HEK293T (cell line): ENCODE data around the gene TMCO6.
"Not testable (repeated sequence)": the region's sequence is repeated elsewhere in the genome, so short reads cannot be mapped to it uniquely, and the experiment has no call there.

ENCODE experiments used
- CTCF ChIA-PET: fragments of 350-600 bp; formaldehyde crosslinking; extraction: SDS; loops from one replicate; lab custom pipeline; 2021; ENCODE audit warnings: antibody characterized with exemption, inconsistent platforms; lab: Yijun Ruan, JAX
- POLR2A ChIA-PET: fragments of 350-600 bp; formaldehyde crosslinking; extraction: SDS; loops from one replicate; lab custom pipeline; 2020; ENCODE audit warnings: antibody characterized with exemption, inconsistent platforms; lab: Yijun Ruan, JAX
- DNase-seq: peaks from one replicate; pipeline ENCODE4 v3.0.0; 2012; ENCODE audit warnings: mixed read lengths; ENCODE audit errors: extremely low spot score
- ARNT ChIP-seq: fragments of 450-650 bp; IDR thresholded peaks from 2 replicates; pipeline ENCODE4 v1.6.1; 2017; ENCODE audit warnings: mild to moderate bottlenecking
- BHLHE40 ChIP-seq: fragments of 450-650 bp; IDR thresholded peaks from 2 replicates; pipeline ENCODE4 v1.6.1; 2016; ENCODE audit warnings: mild to moderate bottlenecking, moderate library complexity, borderline replicate concordance
- CTBP1 ChIP-seq: fragments of 450-650 bp; IDR thresholded peaks from 2 replicates; pipeline ENCODE4 v1.6.1; 2016; ENCODE audit warnings: borderline replicate concordance
- ELF4 ChIP-seq: fragments of 450-650 bp; IDR thresholded peaks from 2 replicates; pipeline ENCODE4 v1.6.1; 2017; ENCODE audit warnings: antibody characterized with exemption
- FOXA1 ChIP-seq: fragments of 450-650 bp; IDR thresholded peaks from 2 replicates; pipeline ENCODE4 v1.6.1; 2016; ENCODE audit warnings: mild to moderate bottlenecking
- FOXK2 ChIP-seq: fragments of 450-650 bp; IDR thresholded peaks from 2 replicates; pipeline ENCODE4 v1.6.1; 2016; ENCODE audit warnings: mild to moderate bottlenecking
- FOXM1 ChIP-seq: fragments of 450-650 bp; IDR thresholded peaks from 2 replicates; pipeline ENCODE4 v1.6.1; 2017; ENCODE audit warnings: mild to moderate bottlenecking, borderline replicate concordance
- HDGF ChIP-seq: fragments of 450-650 bp; IDR thresholded peaks from 2 replicates; pipeline ENCODE4 v1.6.1; 2017; ENCODE audit warnings: antibody characterized with exemption, borderline replicate concordance
- L3MBTL2 ChIP-seq: fragments of 450-650 bp; conservative IDR thresholded peaks from 2 replicates; pipeline ENCODE4 v1.6.1; 2016; ENCODE audit warnings: mild to moderate bottlenecking
- LEF1 ChIP-seq: fragments of 450-650 bp; IDR thresholded peaks from 2 replicates; pipeline ENCODE4 v1.6.1; 2017; ENCODE audit warnings: mild to moderate bottlenecking, borderline replicate concordance
- NFRKB ChIP-seq: fragments of 450-650 bp; IDR thresholded peaks from 2 replicates; pipeline ENCODE4 v1.6.1; 2016; ENCODE audit warnings: mild to moderate bottlenecking, moderate library complexity
- SP1 ChIP-seq: fragments of 450-650 bp; IDR thresholded peaks from 2 replicates; pipeline ENCODE4 v1.6.1; 2017
- SUZ12 ChIP-seq: fragments of 450-650 bp; IDR thresholded peaks from 2 replicates; pipeline ENCODE4 v1.6.1; 2016; ENCODE audit warnings: mild to moderate bottlenecking
- TARDBP ChIP-seq: fragments of 450-650 bp; IDR thresholded peaks from 2 replicates; pipeline ENCODE4 v1.6.1; 2016
- ZNF384 ChIP-seq: fragments of 450-650 bp; IDR thresholded peaks from 2 replicates; pipeline ENCODE4 v1.6.1; 2016
- TF ChIP-seq, protein P1 (sequence below): fragments of 450-650 bp; IDR thresholded peaks from 2 replicates; pipeline ENCODE4 v1.6.1; 2016

TMCO6 gene

DNA sequence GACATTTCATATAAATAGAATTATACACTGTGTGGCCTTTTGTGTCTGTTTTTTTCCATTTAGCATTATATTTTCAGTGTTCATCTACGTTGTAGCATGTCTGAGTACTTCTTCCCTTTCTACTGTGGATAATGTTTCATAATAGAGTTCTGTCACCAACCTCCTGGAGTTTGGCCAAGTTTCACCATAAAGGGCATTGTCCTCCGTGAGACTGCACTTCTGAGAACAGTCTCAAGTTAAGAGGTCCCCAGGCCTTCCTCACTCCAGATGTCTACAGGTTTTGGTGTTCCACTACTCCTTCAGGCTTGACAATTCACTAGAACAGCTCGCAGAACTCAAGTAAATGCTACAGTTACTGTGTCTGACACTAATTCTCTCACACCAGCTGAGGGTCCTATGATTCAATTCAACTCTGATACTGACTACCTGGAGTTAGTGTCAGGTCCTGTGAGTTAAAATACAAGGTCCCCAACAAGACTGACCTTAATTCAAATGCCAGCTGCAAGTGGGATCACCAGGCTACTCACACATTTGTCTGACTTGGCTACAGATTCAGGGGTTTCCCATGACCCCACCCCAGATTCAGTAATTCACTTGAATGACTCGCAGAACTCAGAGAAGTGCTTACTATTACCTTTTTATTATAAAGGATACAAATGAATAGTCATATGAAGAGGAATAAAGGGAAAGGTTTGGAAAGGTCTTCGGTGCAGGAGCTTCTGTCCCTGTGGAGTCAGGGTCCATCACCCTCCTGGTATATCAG lies 43.5 kb upstream of the TMCO6 start:
- TF ChIP-seq SUZ12, result no peak
- no peak for TF ChIP-seq ARNT
- TF ChIP-seq, protein P1, sequence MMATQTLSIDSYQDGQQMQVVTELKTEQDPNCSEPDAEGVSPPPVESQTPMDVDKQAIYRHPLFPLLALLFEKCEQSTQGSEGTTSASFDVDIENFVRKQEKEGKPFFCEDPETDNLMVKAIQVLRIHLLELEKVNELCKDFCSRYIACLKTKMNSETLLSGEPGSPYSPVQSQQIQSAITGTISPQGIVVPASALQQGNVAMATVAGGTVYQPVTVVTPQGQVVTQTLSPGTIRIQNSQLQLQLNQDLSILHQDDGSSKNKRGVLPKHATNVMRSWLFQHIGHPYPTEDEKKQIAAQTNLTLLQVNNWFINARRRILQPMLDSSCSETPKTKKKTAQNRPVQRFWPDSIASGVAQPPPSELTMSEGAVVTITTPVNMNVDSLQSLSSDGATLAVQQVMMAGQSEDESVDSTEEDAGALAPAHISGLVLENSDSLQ, result no peak
- TF ChIP-seq CTBP1, result no peak
- no peak for DNase-seq
- CTCF ChIA-PET, result no interaction called here
- POLR2A ChIA-PET, result interaction anchor here (0.9 to 1.3 kb wide), 2 partner anchors 43 to 52 kb away, joined by 3 to 4 read pairs; partner anchors contain the start of genes IK and NDUFA2

DNA sequence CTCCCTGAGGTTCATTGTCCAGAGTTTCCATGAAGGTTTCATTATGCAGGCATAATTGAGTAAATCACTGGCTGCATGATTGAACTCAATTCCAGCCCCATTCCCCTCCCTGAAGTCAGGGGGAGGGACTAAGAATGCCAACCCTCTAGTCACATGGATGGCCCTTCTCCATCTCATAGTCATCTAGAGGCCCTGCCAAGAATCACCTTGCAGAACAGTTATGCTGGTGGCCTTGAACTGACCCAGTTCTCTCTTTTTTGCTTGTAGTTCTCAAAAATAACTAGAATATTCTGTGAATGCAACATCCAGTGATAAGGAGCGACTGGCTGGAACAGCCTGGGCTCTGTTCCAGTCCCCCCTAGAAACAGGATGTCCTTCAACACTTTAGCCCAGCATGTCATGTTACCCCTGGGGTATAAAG lies 42.9 kb upstream of the TMCO6 start:
- ChIA-PET CTCF (no interaction called here), POLR2A (interaction anchor here (0.9 to 1.3 kb wide), 2 partner anchors 42 to 51 kb away, joined by 3 to 4 read pairs; partner anchors contain the start of genes IK and NDUFA2)
- TF ChIP-seq L3MBTL2 (no peak), BHLHE40 (no peak), SUZ12 (no peak), ZNF384 (no peak), CTBP1 (no peak), FOXK2 (no peak), TARDBP (no peak), FOXA1 (no peak), HDGF (no peak), ARNT (no peak)
- TF ChIP-seq, protein P1, result no peak
- no peak for DNase-seq

DNA sequence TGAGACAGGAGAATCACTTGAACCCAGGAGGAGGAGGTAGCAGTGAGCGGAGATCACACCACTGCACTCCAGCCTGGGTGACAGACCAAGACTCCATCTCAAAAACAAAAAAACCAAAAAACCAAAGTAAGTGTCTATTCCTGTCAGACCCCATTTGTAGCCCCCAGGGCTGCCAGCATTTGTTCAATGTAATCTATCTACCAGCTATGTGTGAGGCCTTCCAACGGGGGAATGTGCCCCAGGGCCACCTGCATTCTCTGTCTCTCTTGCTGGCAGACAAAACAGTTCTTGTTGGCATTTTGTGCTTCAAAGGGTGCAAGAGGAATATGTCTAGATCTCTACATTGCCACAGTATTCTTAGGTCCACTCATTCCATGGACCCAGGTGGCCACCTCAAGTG lies 40.4 kb upstream of the TMCO6 start:
- TF ChIP-seq NFRKB, result no peak
- TF ChIP-seq CTBP1, result no peak
- TF ChIP-seq ELF4, result no peak
- no peak for TF ChIP-seq ARNT
- no peak for TF ChIP-seq LEF1
- no peak for TF ChIP-seq HDGF
- TF ChIP-seq SUZ12, result no peak
- TF ChIP-seq, protein P1, result no peak
- no peak for TF ChIP-seq ZNF384
- TF ChIP-seq BHLHE40, result no peak
- no peak for TF ChIP-seq L3MBTL2
- no peak for TF ChIP-seq FOXA1
- no peak for TF ChIP-seq SP1
- no peak for TF ChIP-seq TARDBP
- TF ChIP-seq FOXM1, result no peak
- TF ChIP-seq FOXK2, result no peak
- CTCF ChIA-PET, result no interaction called here
- POLR2A ChIA-PET, result no interaction called here
- DNase-seq, result no peak

DNA sequence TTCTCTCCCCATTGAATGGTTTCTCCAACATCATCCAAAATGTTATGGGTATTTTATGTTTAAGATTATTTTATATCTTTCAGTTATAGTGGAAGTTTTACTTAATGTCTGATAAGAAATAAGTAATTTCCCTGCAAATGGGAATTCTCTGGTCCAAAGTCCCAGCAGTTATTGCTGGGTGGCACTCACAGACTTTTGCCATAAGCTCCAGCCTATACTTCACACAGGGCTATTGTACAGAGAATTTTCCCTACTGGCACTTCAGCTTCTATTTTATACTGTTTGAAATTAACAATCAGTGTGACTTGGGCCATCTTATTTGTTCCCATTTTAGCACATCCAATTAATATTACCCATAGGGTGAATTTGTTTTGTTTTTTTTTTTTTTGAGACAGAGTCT lies 39.2 kb upstream of the TMCO6 start:
- no peak for TF ChIP-seq FOXM1
- TF ChIP-seq FOXK2, result no peak
- no peak for TF ChIP-seq L3MBTL2
- no peak for TF ChIP-seq SUZ12
- TF ChIP-seq TARDBP, result no peak
- no peak for TF ChIP-seq ARNT
- TF ChIP-seq FOXA1, result no peak
- TF ChIP-seq LEF1, result no peak
- no peak for TF ChIP-seq HDGF
- TF ChIP-seq NFRKB, result no peak
- TF ChIP-seq, protein P1, result no peak
- no peak for TF ChIP-seq SP1
- no peak for TF ChIP-seq ELF4
- no peak for TF ChIP-seq CTBP1
- no peak for TF ChIP-seq BHLHE40
- TF ChIP-seq ZNF384, result no peak
- no peak for DNase-seq
- ChIA-PET POLR2A (interaction anchor here (1.3 kb wide), 1 partner anchor 48 kb away, joined by 3 read pairs; the partner anchor contains the start of gene IK), CTCF (interaction anchor here (0.8 kb wide), 1 partner anchor 40 kb away, joined by 3 read pairs; no protein-coding TSS in a partner anchor)

DNA sequence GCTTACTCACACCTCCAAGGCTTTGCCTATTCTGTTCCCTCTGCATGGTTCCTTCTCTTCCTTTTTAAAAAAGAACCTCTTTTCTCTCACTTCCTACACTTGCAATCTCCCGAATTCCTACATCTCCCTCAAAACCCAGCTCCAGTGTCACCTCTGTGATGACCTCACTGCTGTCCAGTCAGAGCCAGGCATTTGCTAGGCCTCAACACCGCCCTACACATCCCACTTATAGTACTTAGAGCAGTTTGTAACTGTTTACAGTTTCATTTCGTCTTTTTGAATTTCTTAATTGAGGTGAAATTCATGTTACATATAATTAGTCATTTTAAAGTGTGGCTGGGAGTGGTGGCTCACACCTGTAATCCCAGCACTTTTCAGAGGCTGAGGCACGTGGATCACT lies 37.1 kb upstream of the TMCO6 start:
- DNase-seq, result no peak
- TF ChIP-seq BHLHE40, result no peak
- TF ChIP-seq LEF1, result no peak
- TF ChIP-seq CTBP1, result no peak
- TF ChIP-seq ZNF384, result no peak
- TF ChIP-seq HDGF, result no peak
- no peak for TF ChIP-seq TARDBP
- no peak for TF ChIP-seq SUZ12
- no peak for TF ChIP-seq NFRKB
- no peak for TF ChIP-seq L3MBTL2
- TF ChIP-seq, protein P1, result no peak
- TF ChIP-seq ELF4, result no peak
- TF ChIP-seq ARNT, result no peak
- TF ChIP-seq FOXM1, result no peak
- TF ChIP-seq SP1, result no peak
- TF ChIP-seq FOXK2, result no peak
- no peak for TF ChIP-seq FOXA1
- CTCF ChIA-PET, result interaction anchor here (0.6 kb wide), 1 partner anchor 1359 kb away, joined by 3 read pairs; no protein-coding TSS in a partner anchor
- POLR2A ChIA-PET, result no interaction called here

DNA sequence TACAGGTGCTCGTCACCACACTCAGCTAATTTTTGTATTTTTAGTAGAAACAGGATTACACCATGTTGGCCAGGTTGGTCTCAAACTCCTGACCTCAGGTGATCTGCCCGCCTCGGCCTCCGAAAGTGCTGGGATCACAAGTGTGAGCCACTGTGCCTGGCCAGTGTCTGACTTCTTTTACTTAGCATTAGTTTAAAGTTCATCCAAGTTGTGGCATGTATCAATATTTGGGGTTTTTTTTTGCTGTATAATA lies 35.9 kb upstream of the TMCO6 start:
- CTCF ChIA-PET, DNase-seq, POLR2A ChIA-PET: not testable (repeated sequence)
